CD14-positive monocyte (primary cell): ENCODE measurements around the gene AMOTL1. TPM values are rescaled to one million over a fixed set of nuclear protein-coding genes. Genes with fewer than 3 reads are reported as not detected.

Experiments used
- DNase-seq, 3 donors: peaks; one replicate each; pipeline ENCODE4 v3.0.0-alpha.2; 2011 to 2022
- H2AFZ ChIP-seq: 2 replicates; pipeline ENCODE4 v1.6.0; 2012; ENCODE audit warnings: mild to moderate bottlenecking, low read depth, low read length, inconsistent platforms; ENCODE audit not compliant: insufficient read depth, poor library complexity, severe bottlenecking
- H3K27ac ChIP-seq, 2 donors: 1 replicate in 1 of 2; 2 replicates in 1 of 2; pipeline ENCODE4 v1.5.1; 2012 to 2013; ENCODE audit warnings: low read length in 2 of 2, control low read depth in 1 of 2, inconsistent platforms in 1 of 2, low read depth in 1 of 2, mild to moderate bottlenecking in 1 of 2
- H3K27me3 ChIP-seq, 2 donors: one replicate each; pipeline versions ENCODE4 v1.6.0 to v1.6.1; 2011 to 2013; ENCODE audit warnings: low read length in 2 of 2; ENCODE audit not compliant: control insufficient read depth in 2 of 2, insufficient read depth in 2 of 2
- H3K36me3 ChIP-seq, 2 donors: replicated peaks in 1 of 2; 1 replicate in 1 of 2; 2 replicates in 1 of 2; pipeline versions ENCODE4 v1.5.1 to v1.6.1; 2012 to 2013; ENCODE audit warnings: low read length in 2 of 2, control low read depth in 1 of 2, inconsistent platforms in 1 of 2, mild to moderate bottlenecking in 1 of 2; ENCODE audit not compliant: insufficient read depth in 2 of 2, control insufficient read depth in 1 of 2
- H3K4me1 ChIP-seq, 2 donors: 1 replicate in 1 of 2; 2 replicates in 1 of 2; pipeline versions ENCODE4 v1.5.1 to v1.6.1; 2012 to 2013; ENCODE audit warnings: low read length in 2 of 2, control low read depth in 1 of 2, inconsistent platforms in 1 of 2, mild to moderate bottlenecking in 1 of 2, moderate library complexity in 1 of 2; ENCODE audit not compliant: insufficient read depth in 2 of 2, control insufficient read depth in 1 of 2
- H3K4me2 ChIP-seq: replicated peaks from 2 replicates; pipeline ENCODE3; 2012; ENCODE audit warnings: low read length, moderate library complexity, mild to moderate bottlenecking; ENCODE audit not compliant: poor library complexity, severe bottlenecking; ENCODE audit errors: extremely low read depth
- H3K4me3 ChIP-seq, 3 experiments: fragments of 200-600 bp in 1 of 3; sonication (generic) in 1 of 3; replicated peaks in 1 of 3; 1 replicate in 2 of 3; 2 replicates in 1 of 3; pipeline ENCODE4 v1.5.1; 2011 to 2013; ENCODE audit warnings: low read length in 3 of 3, mild to moderate bottlenecking in 3 of 3, control low read depth in 2 of 3, low read depth in 2 of 3, inconsistent platforms in 1 of 3, moderate library complexity in 1 of 3
- H3K79me2 ChIP-seq: 2 replicates; pipeline ENCODE4 v1.6.0; 2012; ENCODE audit warnings: mild to moderate bottlenecking, control low read depth, inconsistent platforms, low read length, moderate library complexity; ENCODE audit not compliant: insufficient read depth
- H3K9ac ChIP-seq: 2 replicates; pipeline ENCODE4 v1.6.0; 2017; ENCODE audit warnings: low read length, mild to moderate bottlenecking; ENCODE audit not compliant: insufficient read depth, poor library complexity, severe bottlenecking
- H3K9me3 ChIP-seq, 2 donors: replicated peaks in 1 of 2; 1 replicate in 1 of 2; 2 replicates in 1 of 2; pipeline versions ENCODE4 v1.5.1 to v1.6.1; 2012 to 2013; ENCODE audit warnings: low read length in 2 of 2, control low read depth in 1 of 2; ENCODE audit not compliant: control insufficient read depth in 1 of 2, insufficient read depth in 1 of 2
- H4K20me1 ChIP-seq: 2 replicates; pipeline ENCODE4 v1.6.0; 2012; ENCODE audit warnings: mild to moderate bottlenecking, low read length, control low read depth, moderate library complexity; ENCODE audit not compliant: insufficient read depth
- H3K27ac Mint-ChIP-seq, 7 donors: one replicate each; pipeline ENCODE4 v1.8.0; 2020; ENCODE audit warnings: mild to moderate bottlenecking in 7 of 7, mixed read lengths in 7 of 7, moderate library complexity in 6 of 7, inconsistent platforms in 2 of 7
- H3K27me3 Mint-ChIP-seq, 3 donors: one replicate each; pipeline ENCODE4 v1.8.0; 2021 to 2022; ENCODE audit warnings: low read depth in 3 of 3, mild to moderate bottlenecking in 3 of 3, mixed read lengths in 3 of 3, moderate library complexity in 3 of 3, inconsistent platforms in 1 of 3
- H3K36me3 Mint-ChIP-seq, 2 donors: one replicate each; pipeline ENCODE4 v1.8.0; 2020; ENCODE audit warnings: mixed read lengths in 2 of 2, inconsistent platforms in 1 of 2, mild to moderate bottlenecking in 1 of 2
- H3K4me1 Mint-ChIP-seq: one replicate; pipeline ENCODE4 v1.8.0; 2020; ENCODE audit warnings: mild to moderate bottlenecking, mixed read lengths
- H3K4me3 Mint-ChIP-seq, 2 donors: one replicate each; pipeline ENCODE4 v1.8.0; 2020; ENCODE audit warnings: mild to moderate bottlenecking in 2 of 2, mixed read lengths in 2 of 2, moderate library complexity in 1 of 2
- H3K9me3 Mint-ChIP-seq, 7 donors: one replicate each; pipeline ENCODE4 v1.8.0; 2020 to 2022; ENCODE audit warnings: mixed read lengths in 7 of 7, mild to moderate bottlenecking in 6 of 7, moderate library complexity in 6 of 7, inconsistent platforms in 2 of 7
- CTCF ChIP-seq: fragments of 200-600 bp; IDR thresholded peaks from one replicate; pipeline ENCODE4 v1.8.0; 2022; ENCODE audit warnings: antibody characterized with exemption, mild to moderate bottlenecking
- WGBS: methylation state at CpG from one replicate; pipeline ENCODE4 v1.1.5; 2013; ENCODE audit warnings: missing lambda C conversion rate; ENCODE audit not compliant: insufficient coverage; 5-methylcytosine and 5-hydroxymethylcytosine counted together
- intact Hi-C, 2 donors: fragments of 100-400 bp; cut with micrococcal nuclease; formaldehyde crosslinking; loops; one replicate each; pipeline versions ENCODE4 v1.15.0 to v1.15.1; 2023
- polyA plus RNA-seq, 3 donors: library from polyadenylated mRNA; depleted of rRNA in 1 of 3; unstranded in 2 of 3; stranded (reverse) in 1 of 3; fragments of 300-500 nt in 2 of 3; fragments of >200 nt in 1 of 3; fragmentation: Illumina TruSeq in 2 of 3; gene quantifications; 1 replicate in 2 of 3; 2 replicates in 1 of 3; pipeline ENCODE4 v1.2.3, GENCODE V29; 2012 to 2021

The AMOTL1 gene
- polyA plus RNA-seq, 3 donors = 0.41 to 0.66 (median 0.46) TPM

GRCh38 chr11:94844031-94844430, 75.9 kb downstream of the AMOTL1 start:
- no peak overlapping the region for H3K27ac Mint-ChIP-seq
- Histone ChIP-seq H3K4me3 (no peak overlapping the region), H3K27me3 (no peaks in the 10 kb centered on the region), H2AFZ (no peak overlapping the region), H3K27ac (no peak overlapping the region), H3K79me2 (no peaks in the 10 kb centered on the region), H4K20me1 (no peaks in the 10 kb centered on the region), H3K9ac (no peak overlapping the region), H3K9me3 (no peaks in the 10 kb centered on the region), H3K4me2 (no peak overlapping the region), H3K4me1 (no peaks in the 10 kb centered on the region), H3K36me3 (peaks cover 0 to 6% of the 10 kb centered on the region in 2 donors)
- H3K4me1 Mint-ChIP-seq = no peaks in the 10 kb centered on the region
- TF ChIP-seq CTCF = no peak
- H3K36me3 Mint-ChIP-seq = peaks cover 4 to 7% of the 10 kb centered on the region in 2 donors
- intact Hi-C loops = no loop called here
- DNase-seq = no peak
- H3K27me3 Mint-ChIP-seq = no peaks in the 10 kb centered on the region
- no peaks in the 10 kb centered on the region for H3K9me3 Mint-ChIP-seq
- H3K4me3 Mint-ChIP-seq = no peak overlapping the region

GRCh38 chr11:94845622-94846021, 77.5 kb downstream of the AMOTL1 start:
- Histone ChIP-seq H3K36me3 (peaks cover 0 to 8% of the 10 kb centered on the region in 2 donors), H3K9me3 (no peaks in the 10 kb centered on the region), H3K4me1 (no peaks in the 10 kb centered on the region), H3K4me3 (no peak overlapping the region), H3K79me2 (no peaks in the 10 kb centered on the region), H2AFZ (no peak overlapping the region), H3K27ac (no peak overlapping the region), H4K20me1 (no peaks in the 10 kb centered on the region), H3K4me2 (no peak overlapping the region), H3K9ac (no peak overlapping the region), H3K27me3 (no peaks in the 10 kb centered on the region)
- WGBS = 95% methylated on average over 2 of the region's 3 CpGs
- H3K4me1 Mint-ChIP-seq = no peaks in the 10 kb centered on the region
- no peak overlapping the region for H3K4me3 Mint-ChIP-seq
- TF ChIP-seq CTCF = no peak
- H3K9me3 Mint-ChIP-seq = no peaks in the 10 kb centered on the region
- peaks cover 7 to 8% of the 10 kb centered on the region in 2 donors for H3K36me3 Mint-ChIP-seq
- H3K27me3 Mint-ChIP-seq = no peaks in the 10 kb centered on the region
- no peak for DNase-seq
- H3K27ac Mint-ChIP-seq = no peak overlapping the region
- intact Hi-C loops = no loop called here
